IMR-90 (cell line): ENCODE data around the gene KLHL29. TPM values are rescaled to one million over a fixed set of nuclear protein-coding genes. Genes with fewer than 3 reads are reported as not detected.

Experiments used
- ATAC-seq: fragments of 200-7000 bp; cut with Tn5 transposase; 2 replicates; pipeline ENCODE4 v1.9.1; 2020; ENCODE audit warnings: low read depth, mild to moderate bottlenecking, moderate library complexity
- BruUV-seq: library from RNA; stranded (reverse); fragments of 400-500 nt; replicated peaks from 2 replicates; lab custom pipeline; 2021; lab: Mats Ljungman, UMichigan
- CTCF ChIA-PET: fragments of 300-600 bp; formaldehyde crosslinking; extraction: SDS; loops from one replicate; lab custom pipeline; 2021; ENCODE audit warnings: antibody characterized with exemption; lab: Yijun Ruan, JAX
- POLR2A ChIA-PET: fragments of 300-600 bp; sonication (Branson Sonifier 250); formaldehyde crosslinking; loops from one replicate; lab custom pipeline; 2022; ENCODE audit warnings: antibody characterized with exemption; ENCODE audit not compliant: unreplicated experiment; lab: Charles Lee
- DNase-seq: peaks from one replicate; pipeline ENCODE4 v3.0.0; 2013
- H2AFZ ChIP-seq: replicated peaks from 2 replicates; pipeline ENCODE3; 2013; ENCODE audit warnings: low read length, mild to moderate bottlenecking; ENCODE audit not compliant: poor library complexity
- H2AK5ac ChIP-seq: 2 replicates; pipeline ENCODE4 v1.6.1; 2013; ENCODE audit warnings: low read depth, low read length, inconsistent platforms
- H2AK9ac ChIP-seq: replicated peaks from 2 replicates; pipeline ENCODE3; 2013; ENCODE audit warnings: mild to moderate bottlenecking, low read depth, low read length, moderate library complexity; ENCODE audit not compliant: poor library complexity
- H2BK120ac ChIP-seq: 2 replicates; pipeline ENCODE4 v1.6.1; 2013; ENCODE audit warnings: low read depth, low read length, inconsistent platforms
- H2BK15ac ChIP-seq: 3 replicates; pipeline ENCODE4 v1.6.1; 2013; ENCODE audit warnings: low read depth, low read length, inconsistent platforms
- H2BK20ac ChIP-seq: 2 replicates; pipeline ENCODE4 v1.6.1; 2013; ENCODE audit warnings: low read depth, mild to moderate bottlenecking, inconsistent platforms, low read length, moderate library complexity
- H2BK5ac ChIP-seq: 2 replicates; pipeline ENCODE4 v1.6.1; 2013; ENCODE audit warnings: mild to moderate bottlenecking, low read depth, low read length, inconsistent platforms; ENCODE audit not compliant: poor library complexity, severe bottlenecking
- H3K14ac ChIP-seq: replicated peaks from 2 replicates; pipeline ENCODE4 v1.6.1; 2013; ENCODE audit warnings: low read depth, low read length, inconsistent platforms
- H3K18ac ChIP-seq: 2 replicates; pipeline ENCODE4 v1.6.1; 2013; ENCODE audit warnings: low read depth, low read length, control low read depth
- H3K23ac ChIP-seq: 2 replicates; pipeline ENCODE4 v1.6.1; 2013; ENCODE audit warnings: low read depth, low read length, inconsistent platforms
- H3K27ac ChIP-seq: 2 replicates; pipeline ENCODE4 v1.5.1; 2013; ENCODE audit warnings: mild to moderate bottlenecking, control low read depth, low read length; ENCODE audit not compliant: insufficient read depth
- H3K27me3 ChIP-seq: 2 replicates; pipeline ENCODE4 v1.6.1; 2013; ENCODE audit warnings: low read length; ENCODE audit not compliant: control insufficient read depth, insufficient read depth
- H3K36me3 ChIP-seq: 2 replicates; pipeline ENCODE4 v1.6.1; 2013; ENCODE audit warnings: low read length, mixed read lengths; ENCODE audit not compliant: control insufficient read depth, insufficient read depth
- H3K4ac ChIP-seq: 2 replicates; pipeline ENCODE4 v1.6.1; 2013; ENCODE audit warnings: low read depth, low read length, inconsistent platforms
- H3K4me1 ChIP-seq: 2 replicates; pipeline ENCODE4 v1.6.1; 2013; ENCODE audit warnings: low read length, mixed read lengths; ENCODE audit not compliant: control insufficient read depth, insufficient read depth
- H3K4me2 ChIP-seq: 2 replicates; pipeline ENCODE4 v1.6.1; 2013; ENCODE audit warnings: low read depth, mild to moderate bottlenecking, control low read depth, low read length, moderate library complexity
- H3K4me3 ChIP-seq: 2 replicates; pipeline ENCODE4 v1.5.1; 2013; ENCODE audit warnings: low read depth, mild to moderate bottlenecking, control low read depth, low read length, moderate library complexity; ENCODE audit not compliant: insufficient read depth
- H3K56ac ChIP-seq: 2 replicates; pipeline ENCODE4 v1.6.1; 2013; ENCODE audit warnings: low read length, inconsistent platforms; ENCODE audit not compliant: insufficient read depth; ENCODE audit errors: extremely low read depth
- H3K79me1 ChIP-seq, 2 experiments: 2 replicates each; pipeline ENCODE4 v1.6.1; 2013; ENCODE audit warnings: low read length in 2 of 2, inconsistent platforms in 1 of 2, low read depth in 1 of 2
- H3K9ac ChIP-seq: 2 replicates; pipeline ENCODE4 v1.6.1; 2013; ENCODE audit warnings: low read depth, low read length, control low read depth
- H3K9me1 ChIP-seq: 2 replicates; pipeline ENCODE4 v1.6.1; 2013; ENCODE audit warnings: low read length, inconsistent platforms; ENCODE audit not compliant: insufficient read depth
- H3K9me3 ChIP-seq: 2 replicates; pipeline ENCODE4 v1.6.1; 2013; ENCODE audit warnings: low read length; ENCODE audit not compliant: control insufficient read depth, insufficient read depth
- H4K20me1 ChIP-seq: 2 replicates; pipeline ENCODE4 v1.6.1; 2013; ENCODE audit warnings: low read length, inconsistent platforms; ENCODE audit not compliant: insufficient read depth
- H4K5ac ChIP-seq: 2 replicates; pipeline ENCODE4 v1.6.1; 2013; ENCODE audit warnings: mild to moderate bottlenecking, low read depth, low read length, control low read depth
- H4K8ac ChIP-seq, 2 experiments: 2 replicates each; pipeline ENCODE4 v1.6.1; 2013; ENCODE audit warnings: low read depth in 2 of 2, low read length in 2 of 2, control low read depth in 1 of 2, inconsistent platforms in 1 of 2
- H4K91ac ChIP-seq: 2 replicates; pipeline ENCODE4 v1.6.1; 2013; ENCODE audit warnings: low read depth, low read length, inconsistent platforms; ENCODE audit not compliant: insufficient read depth
- CHD1 ChIP-seq: IDR thresholded peaks from 2 replicates; pipeline ENCODE4 v1.6.1; 2012; ENCODE audit warnings: low read depth, low read length, improper control_type of control experiment
- MAFK ChIP-seq: IDR thresholded peaks from 2 replicates; pipeline ENCODE4 v1.6.1; 2012; ENCODE audit warnings: low read depth, low read length, improper control_type of control experiment
- MXI1 ChIP-seq: IDR thresholded peaks from 2 replicates; pipeline ENCODE4 v1.6.1; 2012; ENCODE audit warnings: low read depth, mild to moderate bottlenecking, low read length, moderate library complexity, borderline replicate concordance
- NFE2L2 ChIP-seq: fragments of 150-350 bp; IDR thresholded peaks from 2 replicates; pipeline ENCODE4 v1.6.1; 2016; ENCODE audit warnings: low read depth, mild to moderate bottlenecking, low read length
- WGBS, 2 experiments: methylation state at CpG; one replicate each; pipeline versions ENCODE4 v1.1.5 to v1.1.7; 2013; ENCODE audit warnings: missing lambda C conversion rate in 2 of 2; ENCODE audit not compliant: insufficient read length in 1 of 2; ENCODE audit errors: extremely low coverage in 2 of 2; 5-methylcytosine and 5-hydroxymethylcytosine counted together
- dilution Hi-C: fragments of 300-500 bp; cut with HindIII; formaldehyde crosslinking; loops from one replicate; pipeline ENCODE4 v1.14.3; 2018; ENCODE audit warnings: low sequenced_read_pairs; ENCODE audit not compliant: unreplicated experiment
- in situ Hi-C: fragments of 300-500 bp; cut with MboI; formaldehyde crosslinking; loops from 3 replicates; pipeline ENCODE4 v1.14.3; 2019; ENCODE audit warnings: low sequenced_read_pairs, inconsistent platforms, mixed read lengths
- intact Hi-C: fragments of 100-400 bp; cut with micrococcal nuclease; formaldehyde crosslinking; loops from 2 replicates; pipeline ENCODE4 v1.10.0; 2022
- polyA plus RNA-seq, 3 experiments: library from polyadenylated mRNA; depleted of rRNA; stranded (reverse); fragments of >200 nt; gene quantifications; 2 replicates each; pipeline ENCODE4 v1.2.3, GENCODE V29; 2012; ENCODE audit warnings: low replicate concordance in 1 of 3
- total RNA-seq: library from RNA; depleted of rRNA; stranded (reverse); fragments of >200 nt; gene quantifications from 2 replicates; pipeline ENCODE4 v1.2.3, GENCODE V29; 2012
- TF ChIP-seq, protein P1 (sequence below): fragments of 150-350 bp; IDR thresholded peaks from 2 replicates; pipeline ENCODE4 v1.6.1; 2017; ENCODE audit warnings: mild to moderate bottlenecking, antibody characterized with exemption, low read length, low read depth

Gene KLHL29
- total and polyA plus RNA-seq, 2 of the 4 experiments (the other 2 are of a cell fraction) = 2.0 to 8.0 TPM

GRCh38 chr2:23363268-23363667 lies 21.7 kb upstream of the KLHL29 start:
- no peak overlapping the region for H3K27ac ChIP-seq
- H4K8ac ChIP-seq = no peak overlapping the region
- H3K9me3 ChIP-seq = no peaks in the 10 kb centered on the region
- H3K36me3 ChIP-seq = no peaks in the 10 kb centered on the region
- H3K4ac ChIP-seq = no peak overlapping the region
- no peak overlapping the region for H4K91ac ChIP-seq
- WGBS, 2 experiments = no CpG with 5 or more reads among the region's 1 CpG
- H3K9ac ChIP-seq = no peak overlapping the region
- no TSS peak for BruUV-seq
- H3K4me1 ChIP-seq = no peaks in the 10 kb centered on the region; the same call in 1 of the 2 replicates
- CTCF ChIA-PET = no interaction called here
- no peak overlapping the region for H3K14ac ChIP-seq
- H3K18ac ChIP-seq = no peak overlapping the region
- no peak overlapping the region for H3K4me3 ChIP-seq
- H2AFZ ChIP-seq = no peak overlapping the region
- ATAC-seq = no peak
- H3K79me1 ChIP-seq = no peaks in the 10 kb centered on the region
- H3K9me1 ChIP-seq = no peaks in the 10 kb centered on the region
- dilution Hi-C loops = no loop called here
- TF ChIP-seq CHD1 (no peak), MAFK (no peak), NFE2L2 (no peak), MXI1 (no peak)
- TF ChIP-seq, protein P1, sequence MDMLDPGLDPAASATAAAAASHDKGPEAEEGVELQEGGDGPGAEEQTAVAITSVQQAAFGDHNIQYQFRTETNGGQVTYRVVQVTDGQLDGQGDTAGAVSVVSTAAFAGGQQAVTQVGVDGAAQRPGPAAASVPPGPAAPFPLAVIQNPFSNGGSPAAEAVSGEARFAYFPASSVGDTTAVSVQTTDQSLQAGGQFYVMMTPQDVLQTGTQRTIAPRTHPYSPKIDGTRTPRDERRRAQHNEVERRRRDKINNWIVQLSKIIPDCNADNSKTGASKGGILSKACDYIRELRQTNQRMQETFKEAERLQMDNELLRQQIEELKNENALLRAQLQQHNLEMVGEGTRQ = no peak
- no peak overlapping the region for H2BK15ac ChIP-seq
- H3K4me2 ChIP-seq = no peak overlapping the region
- no peak overlapping the region for H2BK20ac ChIP-seq
- no peak overlapping the region for H3K23ac ChIP-seq
- no peak for DNase-seq
- H2BK120ac ChIP-seq = no peak overlapping the region
- peaks cover 11% of the 10 kb centered on the region for H3K27me3 ChIP-seq
- intact Hi-C loops = no loop called here
- POLR2A ChIA-PET = no interaction called here
- in situ Hi-C loops = no loop called here
- H4K5ac ChIP-seq = no peak overlapping the region
- H2AK9ac ChIP-seq = no peak overlapping the region
- H2AK5ac ChIP-seq = no peak overlapping the region
- H3K56ac ChIP-seq = no peak overlapping the region
- no peaks in the 10 kb centered on the region for H4K20me1 ChIP-seq
- H2BK5ac ChIP-seq = no peak overlapping the region
